ENCODE results near the gene CCSER1. TPM values are rescaled to one million over a fixed set of nuclear protein-coding genes. Genes with fewer than 3 reads are reported as not detected.

Gene CCSER1
- total and polyA plus RNA-seq, 2 of the 8 experiments (the other 6 are each of a cell fraction or from before 2014, with no cell fraction given): 0.26 to 0.84 TPM

DNA sequence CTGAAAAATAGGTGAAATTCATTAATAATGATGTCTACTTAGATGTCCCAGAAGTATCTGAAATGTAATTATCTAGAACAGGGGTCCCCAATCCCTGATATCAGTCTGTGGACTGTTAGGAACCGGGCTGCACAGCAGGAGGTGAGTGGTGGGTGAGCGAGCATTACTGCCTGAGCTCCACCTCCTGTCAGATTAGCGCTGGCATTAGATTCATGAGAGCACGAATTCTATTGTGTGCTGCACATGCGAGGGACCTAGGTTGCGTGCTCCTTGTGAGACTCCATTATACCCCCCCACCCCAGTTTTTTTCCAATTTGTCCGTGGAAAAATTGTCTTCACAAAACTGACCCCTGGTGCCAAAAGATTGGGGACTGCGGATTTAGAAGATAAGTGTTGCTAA is 458.8 kb downstream of the CCSER1 start:
- no peaks in the 10 kb centered on the region for H3K27me3 ChIP-seq (replicated peaks in 1 of 4; ENCODE audit: control insufficient read depth in 3 of 4, extremely low read depth in 1 of 4, insufficient read depth in 3 of 4, low read length in 3 of 4)
- peaks cover 0 to 6% (median 2%) of the 10 kb centered on the region in 4 experiments; a peak in 3 of 7 replicates for H3K4me1 ChIP-seq (replicated peaks in 1 of 4; ENCODE audit: control insufficient read depth in 3 of 4, insufficient read depth in 4 of 4, low read length in 3 of 4)
- H3K4ac ChIP-seq (replicated peaks; ENCODE audit: insufficient read length, low read depth, low read length): no peak overlapping the region
- H3K79me2 ChIP-seq (ENCODE audit: control insufficient read depth in 1 of 2, insufficient read depth in 2 of 2, low read length in 2 of 2): no peaks in the 10 kb centered on the region
- H3K23ac ChIP-seq (ENCODE audit: insufficient read length): no peak overlapping the region
- no peaks in the 10 kb centered on the region for H3K36me3 ChIP-seq (ENCODE audit: control insufficient read depth in 2 of 4, insufficient read depth in 4 of 4, low read length in 3 of 4)
- no peaks in the 10 kb centered on the region for H3K79me1 ChIP-seq (ENCODE audit: low read depth, low read length)
- H3K9ac ChIP-seq (replicated peaks in 1 of 4; ENCODE audit: extremely low read depth in 1 of 4, low read depth in 3 of 4, low read length in 3 of 4): no peak overlapping the region
- H2BK120ac ChIP-seq (replicated peaks; ENCODE audit: low read depth, low read length): no peak overlapping the region
- H2BK15ac ChIP-seq (ENCODE audit: low read length): no peak overlapping the region
- DNase-seq (ENCODE audit: low read depth in 1 of 2, low spot score in 2 of 2) (no peak), FAIRE-seq (no peak)
- no peak overlapping the region for H2AK5ac ChIP-seq (ENCODE audit: low read depth, low read length)
- no peak overlapping the region for H4K8ac ChIP-seq (ENCODE audit: extremely low read depth, insufficient read depth, low read length)
- no peaks in the 10 kb centered on the region for H3K9me3 ChIP-seq (ENCODE audit: insufficient read depth in 2 of 2, low read depth in 1 of 2, low read length in 1 of 2)
- H3K56ac ChIP-seq (replicated peaks; ENCODE audit: insufficient read length, low read depth, low read length): no peak overlapping the region
- H2BK20ac ChIP-seq (ENCODE audit: low read length): no peak overlapping the region
- no peak overlapping the region for H4K91ac ChIP-seq (replicated peaks; ENCODE audit: insufficient read length, low read length)
- H4K5ac ChIP-seq (ENCODE audit: insufficient read length, low read depth, low read length): no peak overlapping the region
- TF ChIP-seq JUN (IDR thresholded peaks at IDR 0.05; ENCODE audit: low read depth, low read length) (no peak), SIN3A (conservative IDR thresholded peaks at IDR 0.05 in 1 of 2, IDR thresholded peaks at IDR 0.05 in 1 of 2; ENCODE audit: low read depth in 1 of 2, low read length in 2 of 2) (no peak), JUND (IDR thresholded peaks at IDR 0.05; ENCODE audit: low read length) (no peak), KDM1A (IDR thresholded peaks at IDR 0.05; ENCODE audit: borderline replicate concordance, low read length) (no peak), RBBP5 (IDR thresholded peaks at IDR 0.05; ENCODE audit: borderline replicate concordance, low read depth, low read length) (no peak), EGR1 (IDR thresholded peaks at IDR 0.05; ENCODE audit: borderline replicate concordance, low read depth, low read length) (no peak), NANOG (IDR thresholded peaks at IDR 0.05; ENCODE audit: insufficient read depth, low read depth, low read length, poor library complexity, severe bottlenecking) (no peak), BRCA1 (IDR thresholded peaks at IDR 0.05; ENCODE audit: low read depth, low read length) (no peak), TBP (IDR thresholded peaks at IDR 0.05; ENCODE audit: low read depth, low read length) (no peak), POLR2AphosphoS5 (IDR thresholded peaks at IDR 0.05; ENCODE audit: low read depth, low read length) (no peak)
- TF ChIP-seq, protein P1, sequence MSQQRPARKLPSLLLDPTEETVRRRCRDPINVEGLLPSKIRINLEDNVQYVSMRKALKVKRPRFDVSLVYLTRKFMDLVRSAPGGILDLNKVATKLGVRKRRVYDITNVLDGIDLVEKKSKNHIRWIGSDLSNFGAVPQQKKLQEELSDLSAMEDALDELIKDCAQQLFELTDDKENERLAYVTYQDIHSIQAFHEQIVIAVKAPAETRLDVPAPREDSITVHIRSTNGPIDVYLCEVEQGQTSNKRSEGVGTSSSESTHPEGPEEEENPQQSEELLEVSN (IDR thresholded peaks at IDR 0.05): no peak
- no peak overlapping the region for H2BK5ac ChIP-seq (ENCODE audit: low read depth, low read length)
- no peaks in the 10 kb centered on the region for H4K20me1 ChIP-seq (replicated peaks in 1 of 2; ENCODE audit: control insufficient read depth in 1 of 2, insufficient read depth in 2 of 2, low read length in 2 of 2)
- ChIA-PET POLR2A (ENCODE audit: partially characterized antibody) (no interaction called here), CTCF (ENCODE audit: partially characterized antibody) (no interaction called here)
- H2BK12ac ChIP-seq (ENCODE audit: low read depth, low read length): no peak overlapping the region
- no peak overlapping the region for H3K14ac ChIP-seq (ENCODE audit: insufficient read length)
- no peak overlapping the region for H3K4me3 ChIP-seq (ENCODE audit: extremely low read depth in 1 of 4, insufficient read depth in 2 of 4, low read depth in 3 of 4, low read length in 4 of 4)
- no peak overlapping the region for H3K18ac ChIP-seq (ENCODE audit: extremely low read depth, low read length)
- no peak overlapping the region for H3K4me2 ChIP-seq (ENCODE audit: insufficient read depth in 1 of 2, low read depth in 2 of 2, low read length in 2 of 2)
- H2AFZ ChIP-seq (ENCODE audit: low read length): no peak overlapping the region
- no peak overlapping the region for H3K27ac ChIP-seq (ENCODE audit: low read depth, low read length)
- no peaks in the 10 kb centered on the region for H3K23me2 ChIP-seq (ENCODE audit: low read depth, low read length)
- 82% methylated on average over 8 of the region's 8 CpGs; no CpG with 5 or more reads in 1 of the 2 experiments for WGBS, 2 experiments (ENCODE audit: extremely low coverage in 1 of 2, insufficient coverage in 1 of 2, insufficient read length in 1 of 2, insufficient replicate concordance in 2 of 2, low coverage in 1 of 2, low lambda C conversion rate in 2 of 2, missing lambda C conversion rate in 1 of 2)
